Esophagus muscularis mucosa (tissue), 4 donors: ENCODE results near the gene MAD1L1. TPM values are rescaled to one million over a fixed set of nuclear protein-coding genes. Genes with fewer than 3 reads are reported as not detected.

Experiments used
- DNase-seq: peaks from one replicate; pipeline ENCODE4 v3.0.0-alpha.2; 2017; ENCODE audit errors: extremely low spot score
- H3K27ac ChIP-seq, 4 donors: fragments of 200-600 bp; sonication (generic); replicated peaks in 1 of 4; 1 replicate in 3 of 4; 2 replicates in 1 of 4; pipeline ENCODE4 v1.5.1; 2016 to 2019; ENCODE audit warnings: mild to moderate bottlenecking in 1 of 4
- H3K27me3 ChIP-seq, 4 donors: fragments of 200-600 bp; sonication (generic); one replicate each; pipeline versions ENCODE4 v1.5.1 to v1.6.0; 2016 to 2019
- H3K36me3 ChIP-seq, 4 donors: fragments of 200-600 bp; sonication (generic); one replicate each; pipeline ENCODE4 v1.5.1; 2016 to 2019
- H3K4me1 ChIP-seq, 4 donors: fragments of 200-600 bp; sonication (generic); one replicate each; pipeline ENCODE4 v1.5.1; 2016 to 2019
- H3K4me3 ChIP-seq, 4 donors: fragments of 200-600 bp; sonication (generic); 1 replicate in 2 of 4; 2 replicates in 2 of 4; pipeline ENCODE4 v1.5.1; 2016 to 2019; ENCODE audit warnings: mild to moderate bottlenecking in 4 of 4, moderate library complexity in 1 of 4
- H3K9me3 ChIP-seq, 4 donors: fragments of 200-600 bp; sonication (generic); 1 replicate in 3 of 4; 2 replicates in 1 of 4; pipeline ENCODE4 v1.5.1; 2016 to 2019
- CTCF ChIP-seq, 3 experiments: fragments of 200-600 bp in 2 of 3; fragments of 450-650 bp in 1 of 3; sonication (generic) in 2 of 3; IDR thresholded peaks; one replicate each; pipeline ENCODE4 v1.5.1; 2017 to 2019; ENCODE audit warnings: antibody characterized with exemption in 3 of 3, mild to moderate bottlenecking in 2 of 3, moderate library complexity in 1 of 3
- EP300 ChIP-seq: sonication (generic); formaldehyde crosslinking; IDR thresholded peaks from one replicate; pipeline ENCODE4 v1.6.1; 2017; ENCODE audit warnings: antibody characterized with exemption
- POLR2A ChIP-seq: fragments of 450-650 bp; IDR thresholded peaks from one replicate; pipeline ENCODE4 v1.6.1; 2017; ENCODE audit warnings: antibody characterized with exemption, moderate library complexity, mild to moderate bottlenecking, low read depth
- POLR2AphosphoS5 ChIP-seq, 2 donors: sonication (generic); formaldehyde crosslinking; IDR thresholded peaks; one replicate each; pipeline ENCODE4 v1.6.1; 2017; ENCODE audit warnings: antibody characterized with exemption in 2 of 2
- WGBS: methylation state at CpG from one replicate; pipeline ENCODE4 v1.1.5; 2018; 5-methylcytosine and 5-hydroxymethylcytosine counted together
- intact Hi-C: fragments of 100-400 bp; cut with DNase I; formaldehyde crosslinking; loops from one replicate; pipeline ENCODE4 v1.15.1; 2023
- total RNA-seq, 4 donors: library from RNA; depleted of rRNA; stranded (reverse); fragments of >200 nt; gene quantifications; one replicate each; pipeline versions ENCODE4 v1.1.0 to v1.2.1, GENCODE V29; 2016

The MAD1L1 gene
- total RNA-seq, 4 donors from 2014 or later = 22.2 to 33.1 (median 29.5) TPM

GRCh38 chr7:2220954-2221353 is 11.8 kb downstream of the MAD1L1 start:
- intact Hi-C loops = no loop called here
- Histone ChIP-seq H3K9me3 (no peaks in the 10 kb centered on the region), H3K4me1 (peaks cover 0 to 8% (median 0%) of the 10 kb centered on the region in 4 donors), H3K4me3 (no peak overlapping the region), H3K36me3 (peaks cover 29 to 100% (median 92%) of the 10 kb centered on the region in 4 donors), H3K27me3 (no peaks in the 10 kb centered on the region), H3K27ac (no peak overlapping the region)
- no peak for TF ChIP-seq EP300
- TF ChIP-seq POLR2A = no peak
- no peak for TF ChIP-seq CTCF (IDR thresholded peaks at IDR 0.05)
- 93% methylated on average over 7 of the region's 17 CpGs for WGBS
- DNase-seq = no peak

- no peaks in the 10 kb centered on the region for H3K27me3 ChIP-seq
- intact Hi-C loops = no loop called here
- peaks cover 31 to 100% (median 92%) of the 10 kb centered on the region in 4 donors for H3K36me3 ChIP-seq
- WGBS = 94% methylated on average over 16 of the region's 16 CpGs
- TF ChIP-seq POLR2A = no peak
- TF ChIP-seq POLR2AphosphoS5 (IDR thresholded peaks at IDR 0.05) = no peak
- no peak for TF ChIP-seq CTCF (IDR thresholded peaks at IDR 0.05)
- TF ChIP-seq EP300 = no peak
- no peak for DNase-seq
- H3K4me3 ChIP-seq = no peak overlapping the region
- H3K27ac ChIP-seq = no peak overlapping the region
- H3K4me1 ChIP-seq = peaks cover 0 to 8% (median 0%) of the 10 kb centered on the region in 4 donors
- no peaks in the 10 kb centered on the region for H3K9me3 ChIP-seq
These were observed 12.2 kb downstream of the MAD1L1 start for GRCh38 chr7:2220506-2220905.

- TF ChIP-seq EP300 (no peak), POLR2AphosphoS5 (IDR thresholded peaks at IDR 0.05) (no peak), POLR2A (no peak), CTCF (IDR thresholded peaks at IDR 0.05) (no peak)
- Histone ChIP-seq H3K9me3 (no peaks in the 10 kb centered on the region), H3K4me1 (peaks cover 0 to 8% (median 0%) of the 10 kb centered on the region in 4 donors), H3K4me3 (no peak overlapping the region), H3K27ac (no peak overlapping the region), H3K36me3 (peaks cover 31 to 100% (median 91%) of the 10 kb centered on the region in 4 donors), H3K27me3 (no peaks in the 10 kb centered on the region)
- WGBS = 96% methylated on average over 17 of the region's 19 CpGs
- DNase-seq = no peak
- intact Hi-C loops = no loop called here
These were observed 12.7 kb downstream of the MAD1L1 start for GRCh38 chr7:2220030-2220429.

GRCh38 chr7:2219606-2220005 is 13.1 kb downstream of the MAD1L1 start:
- H3K27me3 ChIP-seq = no peaks in the 10 kb centered on the region
- no peak overlapping the region for H3K4me3 ChIP-seq
- no peak for TF ChIP-seq POLR2AphosphoS5 (IDR thresholded peaks at IDR 0.05)
- TF ChIP-seq CTCF (IDR thresholded peaks at IDR 0.05) = no peak
- TF ChIP-seq POLR2A = no peak
- no peak for TF ChIP-seq EP300
- DNase-seq = no peak
- intact Hi-C loops = loop anchor here (5.0 kb wide), 1 partner anchor 637 kb away; no protein-coding TSS in a partner anchor
- H3K36me3 ChIP-seq = peaks cover 32 to 100% (median 90%) of the 10 kb centered on the region in 4 donors
- H3K9me3 ChIP-seq = no peaks in the 10 kb centered on the region
- WGBS = 98% methylated on average over 8 of the region's 8 CpGs
- H3K4me1 ChIP-seq = peaks cover 0 to 8% (median under 1%) of the 10 kb centered on the region in 4 donors
- no peak overlapping the region for H3K27ac ChIP-seq

GRCh38 chr7:2219136-2219535 is 13.6 kb downstream of the MAD1L1 start:
- TF ChIP-seq CTCF (IDR thresholded peaks at IDR 0.05) = no peak
- TF ChIP-seq POLR2AphosphoS5 (IDR thresholded peaks at IDR 0.05) = no peak
- TF ChIP-seq EP300 = no peak
- TF ChIP-seq POLR2A = no peak
- intact Hi-C loops = loop anchor here (5.0 kb wide), 1 partner anchor 637 kb away; no protein-coding TSS in a partner anchor
- no peak for DNase-seq
- H3K4me1 ChIP-seq = peaks cover 0 to 5% (median 2%) of the 10 kb centered on the region in 4 donors
- no peak overlapping the region for H3K27ac ChIP-seq
- H3K9me3 ChIP-seq = no peaks in the 10 kb centered on the region
- peaks cover 37 to 100% (median 91%) of the 10 kb centered on the region in 4 donors for H3K36me3 ChIP-seq
- no peaks in the 10 kb centered on the region for H3K27me3 ChIP-seq
- H3K4me3 ChIP-seq = no peak overlapping the region
- 96% methylated on average over 10 of the region's 15 CpGs for WGBS
